Kidney capillary endothelial cell (primary cell): ENCODE data around the gene CHI3L2.

Experiments
- DNase-seq: peaks from one replicate; pipeline ENCODE4 v3.0.0-alpha.2; 2018; ENCODE audit warnings: low spot score

The CHI3L2 gene

GRCh38 chr1:111253876-111254275 lies 26.4 kb downstream of the CHI3L2 start:
- DNase-seq, result no peak

- no peak for DNase-seq
These were observed 29.6 kb downstream of the CHI3L2 start for GRCh38 chr1:111256988-111257658.

GRCh38 chr1:111267801-111268508 lies 40.4 kb downstream of the CHI3L2 start:
- no peak for DNase-seq

- DNase-seq, result no peak
These were observed 42.4 kb downstream of the CHI3L2 start for GRCh38 chr1:111269825-111270406.

GRCh38 chr1:111270771-111271463 lies 43.4 kb downstream of the CHI3L2 start:
- no peak for DNase-seq

- DNase-seq, result no peak
These were observed 43.9 kb downstream of the CHI3L2 start for GRCh38 chr1:111271464-111271801.

- DNase-seq, result no peak
These were observed 44.6 kb downstream of the CHI3L2 start for GRCh38 chr1:111272081-111272480.

GRCh38 chr1:111274653-111275052 lies 47.1 kb downstream of the CHI3L2 start:
- no peak for DNase-seq

- DNase-seq, result no peak
These were observed 47.6 kb downstream of the CHI3L2 start for GRCh38 chr1:111275079-111275478.

- DNase-seq, result no peak
These were observed 48.4 kb downstream of the CHI3L2 start for GRCh38 chr1:111275780-111276433.

- no peak for DNase-seq
These were observed 51.6 kb downstream of the CHI3L2 start for GRCh38 chr1:111279144-111279543.

- DNase-seq, result no peak
These were observed 52.8 kb downstream of the CHI3L2 start for GRCh38 chr1:111280267-111280666.

GRCh38 chr1:111281411-111281810 lies 53.9 kb downstream of the CHI3L2 start:
- no peak for DNase-seq

GRCh38 chr1:111283838-111284237 lies 56.3 kb downstream of the CHI3L2 start:
- DNase-seq, result no peak

GRCh38 chr1:111285879-111286278 lies 58.4 kb downstream of the CHI3L2 start:
- DNase-seq, result no peak

- no peak for DNase-seq
These were observed 59.4 kb downstream of the CHI3L2 start for GRCh38 chr1:111286912-111287311.

- DNase-seq, result no peak
These were observed 61.9 kb downstream of the CHI3L2 start for GRCh38 chr1:111289371-111289770.

- DNase-seq, result no peak
These were observed 62.6 kb downstream of the CHI3L2 start for GRCh38 chr1:111290104-111290503.

GRCh38 chr1:111290630-111291029 lies 63.1 kb downstream of the CHI3L2 start, which contains the start of gene CHIA:
CHIA (plus strand) TSS chr1:111290851; CDS start chr1:111310468, 19,617 bp downstream.
- DNase-seq, result no peak
